SK-N-SH (cell line): ENCODE data around the gene PPP1R2B. TPM values are rescaled to one million over a fixed set of nuclear protein-coding genes. Genes with fewer than 3 reads are reported as not detected.

ENCODE experiments used
- CTCF ChIA-PET: fragments of 300-600, 350-600 bp; formaldehyde crosslinking; extraction: SDS; loops from one replicate; lab custom pipeline; 2021; lab: Yijun Ruan, JAX
- POLR2A ChIA-PET: fragments of 350-600 bp; sonication (Branson Sonifier 250); formaldehyde crosslinking; extraction: SDS; loops from one replicate; lab custom pipeline; 2020; ENCODE audit warnings: antibody characterized with exemption, inconsistent platforms; lab: Yijun Ruan, JAX
- DNase-seq: peaks from one replicate; pipeline ENCODE4 v3.0.0; 2012
- H2AFZ ChIP-seq: fragments of 200-600 bp; sonication (generic); 2 replicates; pipeline ENCODE4 v1.8.1; 2016; ENCODE audit warnings: antibody characterized with exemption, mild to moderate bottlenecking, low read depth
- H3F3A ChIP-seq: fragments of 200-600 bp; sonication (generic); replicated peaks from 2 replicates; pipeline ENCODE3; 2016; ENCODE audit warnings: antibody characterized with exemption, mild to moderate bottlenecking; ENCODE audit not compliant: insufficient read depth
- H3K27ac ChIP-seq, 2 experiments: fragments of 200-500 bp in 1 of 2; fragments of 200-600 bp in 1 of 2; sonication (Bioruptor generic) in 1 of 2; sonication (generic), shearing (Covaris generic) in 1 of 2; 2 replicates each; pipeline versions ENCODE4 v1.5.1 to v1.6.1; 2014 to 2016; ENCODE audit warnings: low read depth in 2 of 2, inconsistent platforms in 1 of 2, low read length in 1 of 2, mild to moderate bottlenecking in 1 of 2, mixed read lengths in 1 of 2
- H3K27me3 ChIP-seq: fragments of 200-600 bp; sonication (generic), shearing (Covaris generic); 2 replicates; pipeline ENCODE4 v1.6.1; 2016; ENCODE audit warnings: mixed run types; ENCODE audit not compliant: insufficient read depth
- H3K36me3 ChIP-seq, 2 experiments: fragments of 200-500 bp in 1 of 2; fragments of 200-600 bp in 1 of 2; sonication (Bioruptor generic) in 1 of 2; sonication (generic) in 1 of 2; replicated peaks in 1 of 2; 2 replicates each; pipeline versions ENCODE3 to v1.5.1; 2014 to 2016; ENCODE audit warnings: low read length in 1 of 2, mild to moderate bottlenecking in 1 of 2; ENCODE audit not compliant: insufficient read depth in 2 of 2, control insufficient read depth in 1 of 2
- H3K4me1 ChIP-seq, 2 experiments: fragments of 200-500 bp in 1 of 2; fragments of 200-600 bp in 1 of 2; sonication (Bioruptor generic) in 1 of 2; sonication (generic), shearing (Covaris generic) in 1 of 2; 2 replicates each; pipeline versions ENCODE4 v1.5.1 to v1.6.1; 2014 to 2016; ENCODE audit warnings: low read depth in 1 of 2, low read length in 1 of 2, mixed run types in 1 of 2; ENCODE audit not compliant: insufficient read depth in 2 of 2, control insufficient read depth in 1 of 2
- H3K4me2 ChIP-seq: fragments of 200-600 bp; sonication (generic), shearing (Covaris generic); 2 replicates; pipeline ENCODE4 v1.6.1; 2017; ENCODE audit warnings: mixed run types
- H3K4me3 ChIP-seq, 2 experiments: fragments of 200-500 bp in 1 of 2; fragments of 200-600 bp in 1 of 2; sonication (Bioruptor generic) in 1 of 2; sonication (generic), shearing (Covaris generic) in 1 of 2; 2 replicates each; pipeline versions ENCODE4 v1.5.1 to v1.8.1; 2014 to 2016; ENCODE audit warnings: low read depth in 2 of 2, inconsistent platforms in 1 of 2, low read length in 1 of 2, mild to moderate bottlenecking in 1 of 2, mixed read lengths in 1 of 2, moderate library complexity in 1 of 2
- H3K79me2 ChIP-seq: fragments of 200-600 bp; sonication (generic); 2 replicates; pipeline ENCODE4 v1.8.1; 2017; ENCODE audit warnings: mild to moderate bottlenecking; ENCODE audit not compliant: insufficient read depth
- H3K9ac ChIP-seq: fragments of 200-600 bp; sonication (generic); 2 replicates; pipeline ENCODE4 v1.6.1; 2017; ENCODE audit warnings: mixed run types
- H3K9me2 ChIP-seq: fragments of 200-600 bp; sonication (generic); 2 replicates; pipeline ENCODE4 v1.6.1; 2017; ENCODE audit warnings: mixed run types
- H3K9me3 ChIP-seq: fragments of 200-600 bp; sonication (generic); 2 replicates; pipeline ENCODE4 v1.6.1; 2017; ENCODE audit warnings: mixed run types, mild to moderate bottlenecking, moderate library complexity
- H4K20me1 ChIP-seq: fragments of 200-600 bp; sonication (generic); 2 replicates; pipeline ENCODE4 v1.6.1; 2017; ENCODE audit warnings: mild to moderate bottlenecking, mixed run types; ENCODE audit not compliant: insufficient read depth
- CHD2 ChIP-seq: fragments of 150-350 bp; IDR thresholded peaks from 2 replicates; pipeline ENCODE4 v1.6.1; 2018; ENCODE audit warnings: low read length; ENCODE audit not compliant: partially characterized antibody
- ELF1 ChIP-seq: IDR thresholded peaks from 2 replicates; pipeline ENCODE4 v1.4.0; 2012
- FOSL2 ChIP-seq: IDR thresholded peaks from 2 replicates; pipeline ENCODE4 v1.4.0; 2012; ENCODE audit warnings: low read depth, mild to moderate bottlenecking, moderate library complexity, borderline replicate concordance
- FOXM1 ChIP-seq: IDR thresholded peaks from 2 replicates; pipeline ENCODE4 v1.4.0; 2012; ENCODE audit warnings: low read depth, mild to moderate bottlenecking
- MXI1 ChIP-seq: IDR thresholded peaks from 2 replicates; pipeline ENCODE4 v1.6.1; 2012; ENCODE audit warnings: mild to moderate bottlenecking, low read depth, low read length, improper control_type of control experiment
- RAD21 ChIP-seq: IDR thresholded peaks from 2 replicates; pipeline ENCODE4 v1.6.1; 2012; ENCODE audit warnings: mild to moderate bottlenecking, low read length
- RXRA ChIP-seq: IDR thresholded peaks from 2 replicates; pipeline ENCODE4 v1.4.0; 2012; ENCODE audit warnings: low read depth, mild to moderate bottlenecking, borderline replicate concordance
- SIN3A ChIP-seq: IDR thresholded peaks from 2 replicates; pipeline ENCODE4 v1.6.1; 2012; ENCODE audit warnings: low read depth, mild to moderate bottlenecking, low read length, moderate library complexity, borderline replicate concordance
- SMC3 ChIP-seq: IDR thresholded peaks from 2 replicates; pipeline ENCODE4 v1.6.1; 2012; ENCODE audit warnings: low read depth, low read length, improper control_type of control experiment
- TAF1 ChIP-seq: IDR thresholded peaks from 2 replicates; pipeline ENCODE4 v1.6.1; 2012; ENCODE audit warnings: low read depth, mild to moderate bottlenecking, low read length, moderate library complexity, borderline replicate concordance
- TCF12 ChIP-seq: IDR thresholded peaks from 2 replicates; pipeline ENCODE4 v1.4.0; 2012
- TEAD4 ChIP-seq: IDR thresholded peaks from 2 replicates; pipeline ENCODE4 v1.4.0; 2012; ENCODE audit warnings: mild to moderate bottlenecking, borderline replicate concordance; ENCODE audit not compliant: insufficient read depth
- YY1 ChIP-seq: IDR thresholded peaks from 2 replicates; pipeline ENCODE4 v1.4.0; 2012; ENCODE audit warnings: low read depth, mild to moderate bottlenecking
- WGBS: methylation state at CpG from one replicate; pipeline ENCODE4 v1.1.6; 2017; ENCODE audit warnings: low lambda C conversion rate; 5-methylcytosine and 5-hydroxymethylcytosine counted together
- polyA plus RNA-seq, 3 experiments: library from polyadenylated mRNA; depleted of rRNA; stranded (reverse); fragments of >200 nt; gene quantifications; 2 replicates each; pipeline ENCODE4 v1.2.3, GENCODE V29; 2012
- TF ChIP-seq, protein P1 (sequence below): IDR thresholded peaks from 2 replicates; pipeline ENCODE4 v1.4.0; 2012; ENCODE audit warnings: low read depth, borderline replicate concordance
- TF ChIP-seq, protein P2 (sequence below): fragments of 150-350 bp; IDR thresholded peaks from 2 replicates; pipeline ENCODE4 v1.6.1; 2017; ENCODE audit warnings: antibody characterized with exemption, low read length, low read depth, borderline replicate concordance

The PPP1R2B gene
- polyA plus RNA-seq, 1 of the 3 experiments (the other 2 are of a cell fraction), result not detected

DNA sequence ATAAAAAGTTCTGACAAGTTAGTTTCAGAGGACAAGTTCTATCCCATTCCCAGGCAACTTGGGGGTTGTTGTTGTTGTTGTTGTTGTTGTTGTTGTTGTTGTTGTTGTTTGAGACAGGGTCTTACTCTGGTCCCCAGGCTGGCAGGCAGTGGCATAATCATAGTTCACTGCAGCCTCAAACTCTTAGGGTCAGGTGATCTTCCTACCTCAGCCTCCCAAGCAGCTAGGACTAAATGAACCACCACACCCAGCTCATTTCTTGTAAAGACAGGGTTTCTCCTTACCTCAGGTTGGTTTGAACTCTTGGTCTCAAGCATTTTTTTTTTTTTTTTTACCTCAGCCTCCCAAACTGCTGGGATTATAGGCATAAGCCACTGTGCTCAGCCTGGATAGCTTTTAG lies 15.3 kb downstream of the PPP1R2B start:
- H3K9me2 ChIP-seq, result no peaks in the 10 kb centered on the region
- H3K4me1 ChIP-seq, result no peaks in the 10 kb centered on the region
- H3F3A ChIP-seq, result no peaks in the 10 kb centered on the region
- H3K9ac ChIP-seq, result no peak overlapping the region
- TF ChIP-seq MXI1, result no peak
- TF ChIP-seq RXRA, result no peak
- no peak for TF ChIP-seq CHD2
- H3K27me3 ChIP-seq, result no peaks in the 10 kb centered on the region
- H3K27ac ChIP-seq, result no peak overlapping the region
- no peaks in the 10 kb centered on the region for H3K36me3 ChIP-seq
- POLR2A ChIA-PET, result no interaction called here
- no peaks in the 10 kb centered on the region for H3K9me3 ChIP-seq
- CTCF ChIA-PET, result no interaction called here
- H2AFZ ChIP-seq, result no peak overlapping the region
- no peaks in the 10 kb centered on the region for H3K79me2 ChIP-seq
- H4K20me1 ChIP-seq, result no peaks in the 10 kb centered on the region
- DNase-seq, result no peak
- no peak overlapping the region for H3K4me3 ChIP-seq
- no peak overlapping the region for H3K4me2 ChIP-seq

DNA sequence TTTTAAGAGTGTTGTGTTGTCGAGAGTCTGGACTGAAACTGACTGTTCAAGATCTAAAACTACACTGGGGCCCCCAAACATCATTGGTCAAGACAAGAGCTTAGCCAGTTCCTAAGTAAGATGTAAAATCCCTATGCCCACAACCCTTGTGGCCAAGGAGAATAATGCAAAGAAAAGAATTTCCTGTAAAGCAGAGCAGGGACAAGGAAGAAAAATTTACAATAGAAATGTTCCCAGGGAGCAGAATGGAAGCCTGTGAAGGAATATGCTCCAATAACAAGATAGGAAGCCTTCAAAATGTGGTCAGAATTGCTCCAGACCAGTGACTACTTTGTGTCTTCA lies 20.4 kb downstream of the PPP1R2B start:
- no peaks in the 10 kb centered on the region for H3K9me2 ChIP-seq
- CTCF ChIA-PET, result interaction anchor here (1.1 kb wide), 1 partner anchor 19 kb away, joined by 3 read pairs; no protein-coding TSS in a partner anchor
- H3K9ac ChIP-seq, result no peak overlapping the region
- DNase-seq, result no peak
- H3K27me3 ChIP-seq, result no peaks in the 10 kb centered on the region
- H3K4me3 ChIP-seq, result no peak overlapping the region
- no peak overlapping the region for H2AFZ ChIP-seq
- no peak overlapping the region for H3K27ac ChIP-seq
- H4K20me1 ChIP-seq, result no peaks in the 10 kb centered on the region
- no peaks in the 10 kb centered on the region for H3K36me3 ChIP-seq
- WGBS, result 11% methylated on average over 1 of the region's 1 CpG
- H3F3A ChIP-seq, result no peaks in the 10 kb centered on the region
- H3K4me2 ChIP-seq, result no peak overlapping the region
- no peaks in the 10 kb centered on the region for H3K79me2 ChIP-seq
- TF ChIP-seq MXI1 (no peak), TAF1 (no peak), YY1 (no peak), SMC3 (no peak), TEAD4 (no peak), TCF12 (no peak), SIN3A (no peak), ELF1 (no peak), RAD21 (no peak), FOSL2 (no peak), FOXM1 (no peak)
- TF ChIP-seq, protein P1, sequence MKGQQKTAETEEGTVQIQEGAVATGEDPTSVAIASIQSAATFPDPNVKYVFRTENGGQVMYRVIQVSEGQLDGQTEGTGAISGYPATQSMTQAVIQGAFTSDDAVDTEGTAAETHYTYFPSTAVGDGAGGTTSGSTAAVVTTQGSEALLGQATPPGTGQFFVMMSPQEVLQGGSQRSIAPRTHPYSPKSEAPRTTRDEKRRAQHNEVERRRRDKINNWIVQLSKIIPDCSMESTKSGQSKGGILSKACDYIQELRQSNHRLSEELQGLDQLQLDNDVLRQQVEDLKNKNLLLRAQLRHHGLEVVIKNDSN, result no peak
- TF ChIP-seq, protein P2, sequence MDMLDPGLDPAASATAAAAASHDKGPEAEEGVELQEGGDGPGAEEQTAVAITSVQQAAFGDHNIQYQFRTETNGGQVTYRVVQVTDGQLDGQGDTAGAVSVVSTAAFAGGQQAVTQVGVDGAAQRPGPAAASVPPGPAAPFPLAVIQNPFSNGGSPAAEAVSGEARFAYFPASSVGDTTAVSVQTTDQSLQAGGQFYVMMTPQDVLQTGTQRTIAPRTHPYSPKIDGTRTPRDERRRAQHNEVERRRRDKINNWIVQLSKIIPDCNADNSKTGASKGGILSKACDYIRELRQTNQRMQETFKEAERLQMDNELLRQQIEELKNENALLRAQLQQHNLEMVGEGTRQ, result no peak
- TF ChIP-seq, all 33 proteins: peak for 0
- POLR2A ChIA-PET, result no interaction called here
- Histone ChIP-seq H3K4me1 (no peaks in the 10 kb centered on the region), H3K9me3 (no peaks in the 10 kb centered on the region)
